Central memory CD8-positive, alpha-beta T cell (primary cell): ENCODE data around the gene ERF.

ENCODE experiments used
- ATAC-seq: fragments of 150-1000 bp; cut with Tn5 transposase; replicated peaks from 2 replicates; pipeline ENCODE4 v1.10.0; 2022; ENCODE audit warnings: mild to moderate bottlenecking, moderate FRiP score, moderate number of reproducible peaks; ENCODE audit not compliant: poor library complexity, severe bottlenecking; ENCODE audit errors: extremely low read depth
- DNase-seq, 2 donors: peaks; one replicate each; pipeline ENCODE4 v3.0.0; 2021; ENCODE audit warnings: low spot score in 2 of 2
- H3K27ac Mint-ChIP-seq: one replicate; pipeline ENCODE4 v1.8.0; 2022; ENCODE audit warnings: low read depth, mild to moderate bottlenecking, moderate library complexity, mixed read lengths
- H3K27me3 Mint-ChIP-seq: one replicate; pipeline ENCODE4 v1.8.0; 2022; ENCODE audit warnings: mixed read lengths
- H3K36me3 Mint-ChIP-seq: one replicate; pipeline ENCODE4 v1.8.0; 2022; ENCODE audit warnings: mild to moderate bottlenecking, moderate library complexity, mixed read lengths; ENCODE audit not compliant: insufficient read depth
- H3K4me1 Mint-ChIP-seq: one replicate; pipeline ENCODE4 v1.8.0; 2022; ENCODE audit warnings: mixed read lengths
- H3K4me3 Mint-ChIP-seq: one replicate; pipeline ENCODE4 v1.8.0; 2022; ENCODE audit warnings: mild to moderate bottlenecking, moderate library complexity, mixed read lengths
- H3K9me3 Mint-ChIP-seq: one replicate; pipeline ENCODE4 v1.8.0; 2022; ENCODE audit warnings: mixed read lengths

The ERF gene

GRCh38 chr19:42278452-42279154 is 23.7 kb upstream of the ERF start:
- ATAC-seq, result no peak
- H3K9me3 Mint-ChIP-seq, result no peaks in the 10 kb centered on the region
- H3K4me1 Mint-ChIP-seq, result peaks cover 41% of the 10 kb centered on the region
- peaks cover 13% of the 10 kb centered on the region for H3K36me3 Mint-ChIP-seq
- H3K27ac Mint-ChIP-seq, result peak overlapping the region; percentile 95
- DNase-seq, result no peak
- no peaks in the 10 kb centered on the region for H3K27me3 Mint-ChIP-seq
- no peak overlapping the region for H3K4me3 Mint-ChIP-seq

DNA sequence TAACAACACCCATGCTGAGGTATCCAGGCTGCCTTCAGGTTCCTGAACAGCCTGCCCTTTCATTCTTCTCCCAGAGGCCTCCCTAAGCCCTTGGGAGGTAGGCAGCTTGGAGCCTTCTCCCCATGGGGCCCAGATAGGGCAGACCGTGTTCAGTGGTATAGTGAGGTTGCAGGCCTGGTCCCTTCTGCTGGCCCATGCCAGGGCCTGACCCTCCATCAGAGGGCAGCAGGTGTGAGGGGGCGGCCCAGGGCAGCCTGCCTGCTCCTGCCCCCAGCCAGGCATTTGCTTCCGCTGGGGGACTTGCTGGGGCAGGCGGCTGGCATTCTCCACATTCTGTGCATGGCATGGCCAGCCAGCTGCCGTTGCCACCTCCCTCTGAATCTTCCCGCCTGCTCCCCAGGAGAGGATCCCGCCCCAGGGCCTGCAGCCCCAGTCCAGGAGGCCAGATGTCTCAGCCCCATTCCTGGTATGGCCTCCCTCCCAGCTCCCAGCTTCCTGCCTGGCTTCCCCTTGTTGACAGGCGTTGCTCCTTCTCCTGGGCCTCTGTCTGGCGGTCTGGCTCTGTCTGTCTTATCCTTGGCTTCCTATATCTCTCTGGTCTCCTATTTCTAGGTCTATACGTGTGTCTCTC is 23.0 kb upstream of the ERF start:
- H3K9me3 Mint-ChIP-seq, result no peaks in the 10 kb centered on the region
- peaks cover 41% of the 10 kb centered on the region for H3K4me1 Mint-ChIP-seq
- H3K36me3 Mint-ChIP-seq, result peaks cover 19% of the 10 kb centered on the region
- H3K4me3 Mint-ChIP-seq, result no peak overlapping the region
- ATAC-seq (no peak), DNase-seq (no peak)
- no peak overlapping the region for H3K27ac Mint-ChIP-seq
- no peaks in the 10 kb centered on the region for H3K27me3 Mint-ChIP-seq

- Mint-ChIP-seq H3K27ac (no peak overlapping the region), H3K27me3 (no peaks in the 10 kb centered on the region), H3K4me3 (no peak overlapping the region), H3K9me3 (no peaks in the 10 kb centered on the region), H3K4me1 (peaks cover 35% of the 10 kb centered on the region), H3K36me3 (peaks cover 22% of the 10 kb centered on the region)
- DNase-seq, result no peak
- ATAC-seq, result no peak
Measured at GRCh38 chr19:42276821-42277220, 21.9 kb upstream of the ERF start.

- Mint-ChIP-seq H3K4me1 (peaks cover 35% of the 10 kb centered on the region), H3K36me3 (peaks cover 23% of the 10 kb centered on the region), H3K4me3 (no peak overlapping the region)
Measured at GRCh38 chr19:42276284-42276683, 21.4 kb upstream of the ERF start.

GRCh38 chr19:42275517-42275916 is 20.6 kb upstream of the ERF start:
- DNase-seq, result no peak
- ATAC-seq, result no peak
- peaks cover 28% of the 10 kb centered on the region for H3K36me3 Mint-ChIP-seq
- H3K27ac Mint-ChIP-seq, result no peak overlapping the region
- no peak overlapping the region for H3K4me3 Mint-ChIP-seq
- H3K27me3 Mint-ChIP-seq, result no peaks in the 10 kb centered on the region
- no peaks in the 10 kb centered on the region for H3K9me3 Mint-ChIP-seq
- peaks cover 35% of the 10 kb centered on the region for H3K4me1 Mint-ChIP-seq

More at GRCh38 chr19:42276284-42276683, 21.4 kb upstream of the ERF start:
- no peaks in the 10 kb centered on the region for H3K9me3 Mint-ChIP-seq
- no peak for ATAC-seq
- peak overlapping the region; percentile 2 for H3K27ac Mint-ChIP-seq
- no peak for DNase-seq
- H3K27me3 Mint-ChIP-seq, result no peaks in the 10 kb centered on the region

GRCh38 chr19:42275103-42275502 is 20.2 kb upstream of the ERF start:
- Mint-ChIP-seq H3K4me3 (no peak overlapping the region), H3K27ac (no peak overlapping the region), H3K27me3 (no peaks in the 10 kb centered on the region), H3K4me1 (peaks cover 35% of the 10 kb centered on the region), H3K36me3 (peaks cover 28% of the 10 kb centered on the region), H3K9me3 (no peaks in the 10 kb centered on the region)
- no peak for DNase-seq
- ATAC-seq, result no peak

- Mint-ChIP-seq H3K27me3 (no peaks in the 10 kb centered on the region), H3K4me1 (peaks cover 29% of the 10 kb centered on the region), H3K9me3 (no peaks in the 10 kb centered on the region), H3K4me3 (no peak overlapping the region), H3K36me3 (peaks cover 23% of the 10 kb centered on the region), H3K27ac (peak overlapping the region; percentile 49)
- ATAC-seq (no peak), DNase-seq (no peak)
Measured at GRCh38 chr19:42274065-42274682, 19.2 kb upstream of the ERF start.

GRCh38 chr19:42273407-42274064 is 18.6 kb upstream of the ERF start:
- no peak for DNase-seq
- peaks cover 25% of the 10 kb centered on the region for H3K4me1 Mint-ChIP-seq
- H3K9me3 Mint-ChIP-seq, result no peaks in the 10 kb centered on the region
- peaks cover 23% of the 10 kb centered on the region for H3K36me3 Mint-ChIP-seq
- H3K4me3 Mint-ChIP-seq, result no peak overlapping the region
- peak overlapping the region; percentile 49 for H3K27ac Mint-ChIP-seq
- no peaks in the 10 kb centered on the region for H3K27me3 Mint-ChIP-seq
- no peak for ATAC-seq

GRCh38 chr19:42272989-42273406 is 18.1 kb upstream of the ERF start:
- H3K27ac Mint-ChIP-seq, result no peak overlapping the region
- H3K9me3 Mint-ChIP-seq, result no peaks in the 10 kb centered on the region
- H3K36me3 Mint-ChIP-seq, result peaks cover 23% of the 10 kb centered on the region

DNA sequence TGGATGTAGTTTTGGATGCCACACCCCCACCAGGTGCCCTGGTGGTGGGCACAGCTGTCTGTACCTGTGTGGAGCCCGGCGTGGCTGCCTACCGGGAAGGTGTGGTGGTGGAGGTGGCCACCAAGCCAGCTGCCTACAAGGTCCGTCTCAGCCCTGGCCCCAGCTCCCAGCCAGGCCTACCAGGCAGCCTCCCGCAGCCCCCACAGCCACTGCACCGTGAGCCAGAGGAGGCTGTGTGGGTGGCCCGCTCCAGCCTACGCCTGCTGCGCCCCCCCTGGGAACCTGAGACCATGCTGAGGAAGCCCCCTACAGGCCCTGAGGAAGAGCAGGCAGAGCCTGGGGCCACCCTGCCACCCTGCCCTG is 17.6 kb upstream of the ERF start:
- Mint-ChIP-seq H3K4me3 (no peak overlapping the region), H3K9me3 (no peaks in the 10 kb centered on the region), H3K4me1 (peaks cover 18% of the 10 kb centered on the region), H3K27ac (no peak overlapping the region), H3K36me3 (peaks cover 23% of the 10 kb centered on the region), H3K27me3 (no peaks in the 10 kb centered on the region)
- ATAC-seq (no peak), DNase-seq (no peak)

More at GRCh38 chr19:42272989-42273406, 18.1 kb upstream of the ERF start:
- no peak for ATAC-seq
- H3K4me3 Mint-ChIP-seq, result no peak overlapping the region
- no peak for DNase-seq
- H3K4me1 Mint-ChIP-seq, result peaks cover 19% of the 10 kb centered on the region
- no peaks in the 10 kb centered on the region for H3K27me3 Mint-ChIP-seq

DNA sequence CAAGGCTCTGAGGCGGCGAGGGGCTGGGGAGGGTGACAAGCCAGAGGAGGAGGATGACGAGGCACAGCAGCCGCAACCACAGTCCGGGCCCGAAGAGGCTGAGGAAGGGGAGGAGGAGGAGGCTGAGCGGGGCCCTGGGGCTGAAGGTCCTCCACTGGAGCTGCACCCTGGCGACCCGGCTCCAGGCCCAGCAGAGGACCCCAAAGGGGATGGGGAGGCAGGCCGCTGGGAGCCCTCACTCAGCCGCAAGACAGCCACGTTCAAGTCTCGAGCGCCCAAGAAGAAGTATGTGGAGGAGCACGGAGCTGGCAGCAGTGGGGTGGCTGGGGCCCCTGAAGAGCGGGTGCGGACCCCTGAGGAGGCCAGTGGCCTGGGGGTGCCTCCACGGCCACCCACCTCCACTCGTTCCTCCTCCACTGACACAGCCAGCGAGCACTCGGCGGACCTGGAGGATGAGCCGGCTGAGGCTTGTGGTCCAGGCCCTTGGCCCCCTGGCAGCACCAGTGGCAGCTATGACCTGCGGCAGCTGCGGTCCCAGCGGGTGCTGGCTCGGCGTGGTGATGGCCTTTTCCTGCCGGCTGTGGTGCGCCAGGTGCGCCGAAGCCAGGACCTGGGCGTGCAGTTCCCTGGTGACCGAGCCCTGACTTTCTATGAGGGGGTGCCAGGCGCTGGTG is 17.1 kb upstream of the ERF start:
- Mint-ChIP-seq H3K36me3 (peaks cover 23% of the 10 kb centered on the region), H3K27me3 (no peaks in the 10 kb centered on the region), H3K9me3 (no peaks in the 10 kb centered on the region), H3K4me3 (no peak overlapping the region), H3K4me1 (peaks cover 18% of the 10 kb centered on the region), H3K27ac (peak overlapping the region; percentile 73)
- DNase-seq (no peak), ATAC-seq (no peak)

GRCh38 chr19:42271045-42271419 is 16.1 kb upstream of the ERF start:
- peaks cover 23% of the 10 kb centered on the region for H3K36me3 Mint-ChIP-seq
- peaks cover 14% of the 10 kb centered on the region for H3K4me1 Mint-ChIP-seq
- DNase-seq (no peak), ATAC-seq (no peak)
- peak overlapping the region; percentile 73 for H3K27ac Mint-ChIP-seq
- no peaks in the 10 kb centered on the region for H3K27me3 Mint-ChIP-seq
- no peaks in the 10 kb centered on the region for H3K9me3 Mint-ChIP-seq
- no peak overlapping the region for H3K4me3 Mint-ChIP-seq
